Suprapubic skin (tissue), 4 donors: ENCODE data around the gene MXI1.

Experiments
- CTCF ChIP-seq, 2 donors: fragments of 200-600 bp in 1 of 2; fragments of 450-650 bp in 1 of 2; sonication (generic) in 1 of 2; IDR thresholded peaks; one replicate each; pipeline ENCODE4 v1.5.1; 2016 to 2019; ENCODE audit warnings: antibody characterized with exemption in 2 of 2, mild to moderate bottlenecking in 1 of 2, moderate library complexity in 1 of 2
- EP300 ChIP-seq: sonication (generic); formaldehyde crosslinking; IDR thresholded peaks from one replicate; pipeline ENCODE4 v1.6.1; 2017; ENCODE audit warnings: antibody characterized with exemption
- POLR2A ChIP-seq, 2 donors: fragments of 450-650 bp; IDR thresholded peaks; one replicate each; pipeline ENCODE4 v1.6.1; 2017; ENCODE audit warnings: antibody characterized with exemption in 2 of 2, mild to moderate bottlenecking in 2 of 2, moderate library complexity in 2 of 2
- POLR2AphosphoS5 ChIP-seq, 3 donors: sonication (generic); formaldehyde crosslinking; IDR thresholded peaks; one replicate each; pipeline ENCODE4 v1.6.1; 2017; ENCODE audit warnings: antibody characterized with exemption in 3 of 3

GRCh38 chr10:110216240-110216639 is 8.8 kb downstream of the MXI1 start:
- no peak for TF ChIP-seq CTCF (IDR thresholded peaks at IDR 0.05)
- TF ChIP-seq POLR2A (IDR thresholded peaks at IDR 0.05) = no peak
- no peak for TF ChIP-seq EP300
- TF ChIP-seq POLR2AphosphoS5 (IDR thresholded peaks at IDR 0.05) = no peak
